ENCODE results near the gene CCDC171. TPM values are rescaled to one million over a fixed set of nuclear protein-coding genes. Genes with fewer than 3 reads are reported as not detected.
"Not testable (repeated sequence)": the region's sequence is repeated elsewhere in the genome, so short reads cannot be mapped to it uniquely, and the experiment has no call there.

The CCDC171 gene
- total RNA-seq, 1 donor from 2014 or later: 28.9 TPM

- DNase-seq (ENCODE audit: low spot score in 2 of 2) (no peak), FAIRE-seq (no peak)
These were observed 188.2 kb downstream of the CCDC171 start for GRCh38 chr9:15741015-15741414.

- DNase-seq (ENCODE audit: low spot score in 2 of 2) (no peak), FAIRE-seq (no peak)
These were observed 190.7 kb downstream of the CCDC171 start for GRCh38 chr9:15743512-15743911.

- DNase-seq (ENCODE audit: low spot score in 2 of 2): no peak
- FAIRE-seq: no peak
These were observed 191.4 kb downstream of the CCDC171 start for GRCh38 chr9:15744196-15744595.

GRCh38 chr9:15746905-15747304 lies 194.1 kb downstream of the CCDC171 start:
- FAIRE-seq (no peak), DNase-seq (ENCODE audit: low spot score in 2 of 2) (no peak)

- no peak for FAIRE-seq
- DNase-seq (ENCODE audit: low spot score in 2 of 2): no peak
These were observed 202.8 kb downstream of the CCDC171 start for GRCh38 chr9:15755660-15756059.

GRCh38 chr9:15761551-15761950 lies 208.7 kb downstream of the CCDC171 start:
- FAIRE-seq: peak; percentile 64
- no peak for DNase-seq (ENCODE audit: low spot score in 2 of 2)

GRCh38 chr9:15763371-15763770 lies 210.5 kb downstream of the CCDC171 start:
- no peak for DNase-seq (ENCODE audit: low spot score in 2 of 2)
- no peak for FAIRE-seq

GRCh38 chr9:15764131-15764530 lies 211.3 kb downstream of the CCDC171 start:
- DNase-seq (ENCODE audit: low spot score in 2 of 2) (no peak), FAIRE-seq (no peak)

GRCh38 chr9:15769547-15769946 lies 216.7 kb downstream of the CCDC171 start:
- no peak for FAIRE-seq

GRCh38 chr9:15778861-15779260 lies 226.0 kb downstream of the CCDC171 start:
- DNase-seq (ENCODE audit: low spot score in 2 of 2): no peak
- FAIRE-seq: no peak

More at GRCh38 chr9:15769547-15769946, 216.7 kb downstream of the CCDC171 start:
- no peak for DNase-seq (ENCODE audit: low spot score in 2 of 2)

GRCh38 chr9:15782106-15782505 lies 229.3 kb downstream of the CCDC171 start:
- DNase-seq (ENCODE audit: low spot score in 2 of 2) (no peak), FAIRE-seq (no peak)

GRCh38 chr9:15785584-15785983 lies 232.7 kb downstream of the CCDC171 start:
- DNase-seq (ENCODE audit: low spot score in 2 of 2): no peak
- no peak for FAIRE-seq

- FAIRE-seq (no peak), DNase-seq (ENCODE audit: low spot score in 2 of 2) (no peak)
These were observed 233.8 kb downstream of the CCDC171 start for GRCh38 chr9:15786616-15787015.

GRCh38 chr9:15810219-15810899 lies 257.5 kb downstream of the CCDC171 start:
- not testable (repeated sequence) for DNase-seq (ENCODE audit: low spot score in 2 of 2)

GRCh38 chr9:15813076-15813475 lies 260.2 kb downstream of the CCDC171 start:
- FAIRE-seq (no peak), DNase-seq (ENCODE audit: low spot score in 2 of 2) (no peak)

More at GRCh38 chr9:15810219-15810899, 257.5 kb downstream of the CCDC171 start:
- not testable (repeated sequence) for FAIRE-seq

- FAIRE-seq: peak; percentile 94
- DNase-seq (ENCODE audit: low spot score in 2 of 2): no peak
These were observed 271.5 kb downstream of the CCDC171 start for GRCh38 chr9:15824310-15824709.

GRCh38 chr9:15831384-15831783 lies 278.5 kb downstream of the CCDC171 start:
- no peak for FAIRE-seq
- DNase-seq (ENCODE audit: low spot score in 2 of 2): no peak

- DNase-seq (ENCODE audit: low spot score in 2 of 2) (no peak), FAIRE-seq (no peak)
These were observed 281.7 kb downstream of the CCDC171 start for GRCh38 chr9:15834541-15834940.

GRCh38 chr9:15837079-15837679 lies 284.3 kb downstream of the CCDC171 start:
- FAIRE-seq (peak; percentile 77), DNase-seq (ENCODE audit: low spot score in 2 of 2) (peak in 1 of 2 donors; percentile 9)

- DNase-seq (ENCODE audit: low spot score in 2 of 2) (no peak), FAIRE-seq (no peak)
These were observed 289.2 kb downstream of the CCDC171 start for GRCh38 chr9:15842051-15842450.

GRCh38 chr9:15843316-15843715 lies 290.5 kb downstream of the CCDC171 start:
- FAIRE-seq (no peak), DNase-seq (ENCODE audit: low spot score in 2 of 2) (no peak)

- FAIRE-seq (no peak), DNase-seq (ENCODE audit: low spot score in 2 of 2) (no peak)
These were observed 291.1 kb downstream of the CCDC171 start for GRCh38 chr9:15843931-15844330.

Measured in frontal cortex (tissue), 4 donors.